ENCODE measurements around the gene B4GALT2. TPM values are rescaled to one million over a fixed set of nuclear protein-coding genes. Genes with fewer than 3 reads are reported as not detected.

B4GALT2 gene
- total RNA-seq, 1 experiment from 2014 or later, result 76.8 TPM

GRCh38 chr1:43987159-43987902 lies 8.3 kb downstream of the B4GALT2 start:
- Histone ChIP-seq H3K27me3 (ENCODE audit: insufficient read depth, low read length) (no peaks in the 10 kb centered on the region), H3K9ac (ENCODE audit: low read length) (no peak overlapping the region), H3K27ac (ENCODE audit: low read depth, low read length) (no peak overlapping the region), H4K20me1 (ENCODE audit: insufficient read depth) (no peaks in the 10 kb centered on the region), H2AFZ (ENCODE audit: low read depth, low read length, poor library complexity, severe bottlenecking) (no peak overlapping the region), H3K79me2 (ENCODE audit: insufficient read depth, low read length) (peaks cover 10% of the 10 kb centered on the region), H3K4me2 (ENCODE audit: low read length) (no peak overlapping the region), H3K9me2 (ENCODE audit: insufficient read depth) (no peaks in the 10 kb centered on the region), H3K36me3 (ENCODE audit: control insufficient read depth in 1 of 2, insufficient read depth in 2 of 2, low read length in 2 of 2) (peaks cover 6 to 36% of the 10 kb centered on the region in 2 experiments; a peak in 2 of 4 replicates), H3K4me3 (replicated peaks in 1 of 2; ENCODE audit: low read depth in 1 of 2, low read length in 2 of 2) (no peak overlapping the region), H3K9me3 (ENCODE audit: control insufficient read depth in 1 of 2, insufficient read depth in 1 of 2, low read depth in 1 of 2, low read length in 2 of 2) (no peaks in the 10 kb centered on the region), H3K4me1 (ENCODE audit: control insufficient read depth in 1 of 2, insufficient read depth in 2 of 2, low read length in 2 of 2) (peaks cover 5 to 22% of the 10 kb centered on the region in 2 experiments)
- TF ChIP-seq ZFX (IDR thresholded peaks at IDR 0.05) (no peak), REST (IDR thresholded peaks at IDR 0.05; ENCODE audit: low read depth) (no peak), SP1 (IDR thresholded peaks at IDR 0.05; ENCODE audit: low read depth) (no peak), RAD21 (IDR thresholded peaks at IDR 0.05; ENCODE audit: low read depth) (no peak), JUND (IDR thresholded peaks at IDR 0.05) (no peak), ZBTB33 (IDR thresholded peaks at IDR 0.05; ENCODE audit: extremely low read depth, insufficient replicate concordance, low read length) (no peak)
- intact Hi-C loops (cut with micrococcal nuclease), result no loop called here
- no peak for DNase-seq (ENCODE audit: low read depth, low spot score)
- no TSS peak for BruUV-seq (replicated peaks)
- ChIA-PET POLR2A (no interaction called here), CTCF (interaction anchor here (1.2 kb wide), 1 partner anchor 224 kb away, joined by 3 read pairs; no protein-coding TSS in a partner anchor), RAD21 (ENCODE audit: low non-redundant PET in 1 of 2, low total read pairs in 2 of 2, uncharacterized antibody in 2 of 2, unreplicated experiment in 2 of 2) (no interaction called here)
- ATAC-seq, result no peak

Data from HCT116 (cell line).